HCT116 (cell line): Measurements from ENCODE around the gene NDUFA8. TPM values are rescaled to one million over a fixed set of nuclear protein-coding genes. Genes with fewer than 3 reads are reported as not detected.

Source experiments
- ATAC-seq: fragments of 200-7000 bp; cut with Tn5 transposase; 2 replicates; pipeline ENCODE4 v1.9.1; 2020; ENCODE audit warnings: mild to moderate bottlenecking, moderate library complexity
- BruUV-seq: library from RNA; stranded (reverse); fragments of 400-500 nt; replicated peaks from 2 replicates; lab custom pipeline; 2021; lab: Mats Ljungman, UMichigan
- CTCF ChIA-PET: fragments of 300-600 bp; sonication (Branson Sonifier 250); formaldehyde crosslinking; loops from one replicate; lab custom pipeline; 2021; ENCODE audit warnings: antibody characterized with exemption; lab: Charles Lee
- POLR2A ChIA-PET: fragments of 300-600, 350-600 bp; sonication (Branson Sonifier 250); formaldehyde crosslinking; loops from one replicate; lab custom pipeline; 2021; ENCODE audit warnings: antibody characterized with exemption; lab: Charles Lee
- RAD21 ChIA-PET, 2 experiments: fragments of 300-600 bp; sonication (Branson Sonifier 250); formaldehyde crosslinking; loops; one replicate each; lab custom pipeline; 2023; ENCODE audit warnings: low total read pairs in 2 of 2; ENCODE audit not compliant: uncharacterized antibody in 2 of 2, unreplicated experiment in 2 of 2, low non-redundant PET in 1 of 2; lab: Charles Lee
- DNase-seq: peaks from one replicate; pipeline ENCODE4 v3.0.0-alpha.2; 2010; ENCODE audit warnings: low read depth, low spot score
- H2AFZ ChIP-seq: fragments of 200-600 bp; shearing (Covaris generic), sonication (generic); 2 replicates; pipeline ENCODE4 v1.6.1; 2017; ENCODE audit warnings: low read depth, mixed run types, mixed read lengths, antibody characterized with exemption, low read length; ENCODE audit not compliant: poor library complexity, severe bottlenecking
- H3K27ac ChIP-seq: 2 replicates; pipeline ENCODE4 v1.5.1; 2012; ENCODE audit warnings: low read depth, low read length
- H3K27me3 ChIP-seq: fragments of 200-600 bp; sonication (generic); 2 replicates; pipeline ENCODE4 v1.6.1; 2016; ENCODE audit warnings: mixed run types, low read length, mixed read lengths; ENCODE audit not compliant: insufficient read depth
- H3K36me3 ChIP-seq, 2 experiments: fragments of 200-500 bp in 1 of 2; fragments of 200-600 bp in 1 of 2; sonication (Bioruptor generic) in 1 of 2; sonication (generic) in 1 of 2; 2 replicates each; pipeline versions ENCODE4 v1.5.1 to v1.6.1; 2014 to 2016; ENCODE audit warnings: low read length in 2 of 2, inconsistent platforms in 1 of 2, mixed read lengths in 1 of 2, mixed run types in 1 of 2; ENCODE audit not compliant: insufficient read depth in 2 of 2, control insufficient read depth in 1 of 2
- H3K4me1 ChIP-seq, 2 experiments: fragments of 200-600 bp in 1 of 2; sonication (generic) in 1 of 2; 2 replicates each; pipeline versions ENCODE4 v1.5.1 to v1.6.1; 2012 to 2017; ENCODE audit warnings: low read length in 2 of 2, inconsistent platforms in 1 of 2, mild to moderate bottlenecking in 1 of 2, mixed read lengths in 1 of 2, mixed run types in 1 of 2, moderate library complexity in 1 of 2; ENCODE audit not compliant: insufficient read depth in 2 of 2, control insufficient read depth in 1 of 2
- H3K4me2 ChIP-seq: fragments of 200-600 bp; sonication (generic); 2 replicates; pipeline ENCODE4 v1.6.1; 2017; ENCODE audit warnings: mixed run types, low read length, mixed read lengths
- H3K4me3 ChIP-seq, 2 experiments: fragments of 200-600 bp in 1 of 2; sonication (generic) in 1 of 2; replicated peaks in 1 of 2; 2 replicates each; pipeline ENCODE4 v1.5.1; 2011 to 2016; ENCODE audit warnings: low read length in 2 of 2, control low read depth in 1 of 2, low read depth in 1 of 2, mild to moderate bottlenecking in 1 of 2, mixed read lengths in 1 of 2, mixed run types in 1 of 2
- H3K79me2 ChIP-seq: fragments of 200-600 bp; sonication (generic); 2 replicates; pipeline ENCODE4 v1.6.1; 2017; ENCODE audit warnings: mild to moderate bottlenecking, mixed run types, low read length, moderate library complexity, mixed read lengths; ENCODE audit not compliant: insufficient read depth
- H3K9ac ChIP-seq: fragments of 200-600 bp; sonication (generic); 2 replicates; pipeline ENCODE4 v1.6.1; 2016; ENCODE audit warnings: low read length, mixed read lengths
- H3K9me2 ChIP-seq: fragments of 200-600 bp; sonication (generic), shearing (Covaris generic); 2 replicates; pipeline ENCODE4 v1.6.1; 2017; ENCODE audit warnings: mixed run types, mild to moderate bottlenecking, moderate library complexity; ENCODE audit not compliant: insufficient read depth
- H3K9me3 ChIP-seq, 2 experiments: fragments of 200-500 bp in 1 of 2; fragments of 200-600 bp in 1 of 2; sonication (Bioruptor generic) in 1 of 2; sonication (generic) in 1 of 2; 2 replicates each; pipeline ENCODE4 v1.6.1; 2014 to 2017; ENCODE audit warnings: low read length in 2 of 2, mixed read lengths in 2 of 2, inconsistent platforms in 1 of 2, low read depth in 1 of 2, mild to moderate bottlenecking in 1 of 2, mixed run types in 1 of 2, moderate library complexity in 1 of 2; ENCODE audit not compliant: control insufficient read depth in 1 of 2, insufficient read depth in 1 of 2
- H4K20me1 ChIP-seq: fragments of 200-600 bp; sonication (generic), shearing (Covaris generic); 2 replicates; pipeline ENCODE4 v1.6.1; 2017; ENCODE audit warnings: mixed run types, mild to moderate bottlenecking, moderate library complexity; ENCODE audit not compliant: insufficient read depth
- RAD21 ChIP-seq: IDR thresholded peaks from 2 replicates; pipeline ENCODE4 v1.6.1; 2012; ENCODE audit warnings: low read depth, mild to moderate bottlenecking
- intact Hi-C: fragments of 100-400 bp; cut with micrococcal nuclease; formaldehyde crosslinking; loops from 2 replicates; pipeline ENCODE4 v1.10.0; 2022
- total RNA-seq: library from RNA; stranded (reverse); gene quantifications from one replicate; pipeline ENCODE4 v1.2.1, GENCODE V29; 2021; ENCODE audit not compliant: unreplicated experiment
- TF ChIP-seq, protein P1 (sequence below), 3 experiments: fragments of 200-600 bp in 1 of 3; sonication (generic) in 1 of 3; IDR thresholded peaks in 2 of 3; conservative IDR thresholded peaks in 1 of 3; 2 replicates each; pipeline ENCODE4 v1.5.1; 2012 to 2017; ENCODE audit warnings: low read depth in 2 of 3, low read length in 2 of 3, antibody characterized with exemption in 1 of 3, borderline replicate concordance in 1 of 3, control low read depth in 1 of 3, mild to moderate bottlenecking in 1 of 3, mixed read lengths in 1 of 3, mixed run types in 1 of 3, moderate library complexity in 1 of 3; ENCODE audit not compliant: insufficient read depth in 1 of 3
- TF ChIP-seq, protein P2 (sequence below): IDR thresholded peaks from 2 replicates; pipeline ENCODE4 v1.6.1; 2012; ENCODE audit warnings: low read depth

The NDUFA8 gene
- total RNA-seq, 1 experiment from 2014 or later = 84.5 TPM

DNA sequence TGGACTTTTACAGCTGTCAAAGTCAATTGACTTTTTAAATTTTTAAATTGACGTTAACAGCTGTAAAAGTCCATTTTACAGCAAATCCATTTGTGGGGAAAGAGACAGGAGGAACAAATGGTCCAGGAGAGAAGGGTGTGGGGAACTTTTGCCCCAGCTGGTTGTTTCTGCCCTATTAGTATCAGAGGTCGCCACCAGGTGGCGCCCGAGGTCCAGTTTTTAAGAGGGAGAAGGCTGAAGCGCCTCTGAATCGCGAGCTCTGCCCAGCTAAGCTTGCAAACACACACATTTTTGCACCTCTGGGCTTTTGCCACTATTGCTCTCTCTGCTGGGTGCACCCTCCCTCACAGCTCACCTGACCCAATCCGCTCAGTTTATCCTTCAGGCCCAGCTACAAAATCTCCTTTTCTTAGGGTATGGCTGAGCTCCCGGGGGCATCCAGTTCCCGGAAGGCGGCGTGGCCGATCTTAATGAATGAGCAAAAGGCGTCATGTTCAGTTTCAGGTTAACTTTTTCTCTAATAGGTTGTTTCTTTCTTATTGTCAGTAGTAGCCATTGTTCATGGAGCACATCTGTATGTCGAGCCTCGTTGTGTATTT lies 60.2 kb downstream of the NDUFA8 start:
- ChIA-PET CTCF (interaction anchor here (0.6 to 6.4 kb wide), 30 partner anchors 8 to 712 kb away, joined by 3 to 169 read pairs (median 5); partner anchors contain the start of genes MRRF and RBM18), POLR2A (interaction anchor here (0.8 to 1.1 kb wide), 3 partner anchors 24 to 251 kb away, joined by 3 to 4 read pairs (median 3); partner anchors contain the start of genes MRRF and RBM18), RAD21 (interaction anchor here (0.6 to 2.2 kb wide), 14 partner anchors 10 to 553 kb away, joined by 3 to 19 read pairs (median 5); no protein-coding TSS in a partner anchor)
- Histone ChIP-seq H3K27ac (no peak overlapping the region), H3K4me2 (peak overlapping the region; percentile 47; the same call in 1 of the 2 replicates), H3K4me3 (no peak overlapping the region), H3K9me2 (no peaks in the 10 kb centered on the region), H3K79me2 (no peaks in the 10 kb centered on the region), H3K9me3 (peaks cover 0 to 3% of the 10 kb centered on the region in 2 experiments; a peak in 1 of 4 replicates), H4K20me1 (no peaks in the 10 kb centered on the region), H3K36me3 (no peaks in the 10 kb centered on the region), H3K9ac (no peak overlapping the region), H3K27me3 (no peaks in the 10 kb centered on the region), H3K4me1 (no peaks in the 10 kb centered on the region; a peak in 1 of 4 replicates), H2AFZ (peak overlapping the region; percentile 91)
- BruUV-seq = no TSS peak
- ATAC-seq (peak; percentile 88), DNase-seq (peak; percentile 53)
- TF ChIP-seq, protein P1, sequence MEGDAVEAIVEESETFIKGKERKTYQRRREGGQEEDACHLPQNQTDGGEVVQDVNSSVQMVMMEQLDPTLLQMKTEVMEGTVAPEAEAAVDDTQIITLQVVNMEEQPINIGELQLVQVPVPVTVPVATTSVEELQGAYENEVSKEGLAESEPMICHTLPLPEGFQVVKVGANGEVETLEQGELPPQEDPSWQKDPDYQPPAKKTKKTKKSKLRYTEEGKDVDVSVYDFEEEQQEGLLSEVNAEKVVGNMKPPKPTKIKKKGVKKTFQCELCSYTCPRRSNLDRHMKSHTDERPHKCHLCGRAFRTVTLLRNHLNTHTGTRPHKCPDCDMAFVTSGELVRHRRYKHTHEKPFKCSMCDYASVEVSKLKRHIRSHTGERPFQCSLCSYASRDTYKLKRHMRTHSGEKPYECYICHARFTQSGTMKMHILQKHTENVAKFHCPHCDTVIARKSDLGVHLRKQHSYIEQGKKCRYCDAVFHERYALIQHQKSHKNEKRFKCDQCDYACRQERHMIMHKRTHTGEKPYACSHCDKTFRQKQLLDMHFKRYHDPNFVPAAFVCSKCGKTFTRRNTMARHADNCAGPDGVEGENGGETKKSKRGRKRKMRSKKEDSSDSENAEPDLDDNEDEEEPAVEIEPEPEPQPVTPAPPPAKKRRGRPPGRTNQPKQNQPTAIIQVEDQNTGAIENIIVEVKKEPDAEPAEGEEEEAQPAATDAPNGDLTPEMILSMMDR (IDR thresholded peaks at IDR 0.05 in 2 of 3, conservative IDR thresholded peaks at IDR 0.05 in 1 of 3; ENCODE audit: borderline replicate concordance in 1 of 3, insufficient read depth in 1 of 3, low read depth in 2 of 3, low read length in 2 of 3) = peak; percentile 78 to 97 (median 80)
- TF ChIP-seq RAD21 = peak; percentile 86
- TF ChIP-seq, protein P2, sequence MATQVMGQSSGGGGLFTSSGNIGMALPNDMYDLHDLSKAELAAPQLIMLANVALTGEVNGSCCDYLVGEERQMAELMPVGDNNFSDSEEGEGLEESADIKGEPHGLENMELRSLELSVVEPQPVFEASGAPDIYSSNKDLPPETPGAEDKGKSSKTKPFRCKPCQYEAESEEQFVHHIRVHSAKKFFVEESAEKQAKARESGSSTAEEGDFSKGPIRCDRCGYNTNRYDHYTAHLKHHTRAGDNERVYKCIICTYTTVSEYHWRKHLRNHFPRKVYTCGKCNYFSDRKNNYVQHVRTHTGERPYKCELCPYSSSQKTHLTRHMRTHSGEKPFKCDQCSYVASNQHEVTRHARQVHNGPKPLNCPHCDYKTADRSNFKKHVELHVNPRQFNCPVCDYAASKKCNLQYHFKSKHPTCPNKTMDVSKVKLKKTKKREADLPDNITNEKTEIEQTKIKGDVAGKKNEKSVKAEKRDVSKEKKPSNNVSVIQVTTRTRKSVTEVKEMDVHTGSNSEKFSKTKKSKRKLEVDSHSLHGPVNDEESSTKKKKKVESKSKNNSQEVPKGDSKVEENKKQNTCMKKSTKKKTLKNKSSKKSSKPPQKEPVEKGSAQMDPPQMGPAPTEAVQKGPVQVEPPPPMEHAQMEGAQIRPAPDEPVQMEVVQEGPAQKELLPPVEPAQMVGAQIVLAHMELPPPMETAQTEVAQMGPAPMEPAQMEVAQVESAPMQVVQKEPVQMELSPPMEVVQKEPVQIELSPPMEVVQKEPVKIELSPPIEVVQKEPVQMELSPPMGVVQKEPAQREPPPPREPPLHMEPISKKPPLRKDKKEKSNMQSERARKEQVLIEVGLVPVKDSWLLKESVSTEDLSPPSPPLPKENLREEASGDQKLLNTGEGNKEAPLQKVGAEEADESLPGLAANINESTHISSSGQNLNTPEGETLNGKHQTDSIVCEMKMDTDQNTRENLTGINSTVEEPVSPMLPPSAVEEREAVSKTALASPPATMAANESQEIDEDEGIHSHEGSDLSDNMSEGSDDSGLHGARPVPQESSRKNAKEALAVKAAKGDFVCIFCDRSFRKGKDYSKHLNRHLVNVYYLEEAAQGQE = no peak
- intact Hi-C loops = loop anchor here (1.0 to 10.0 kb wide), 6 partner anchors 24 to 1255 kb away; partner anchors contain the start of gene CRB2
